ENCODE measurements around the gene NLGN1.

DNA sequence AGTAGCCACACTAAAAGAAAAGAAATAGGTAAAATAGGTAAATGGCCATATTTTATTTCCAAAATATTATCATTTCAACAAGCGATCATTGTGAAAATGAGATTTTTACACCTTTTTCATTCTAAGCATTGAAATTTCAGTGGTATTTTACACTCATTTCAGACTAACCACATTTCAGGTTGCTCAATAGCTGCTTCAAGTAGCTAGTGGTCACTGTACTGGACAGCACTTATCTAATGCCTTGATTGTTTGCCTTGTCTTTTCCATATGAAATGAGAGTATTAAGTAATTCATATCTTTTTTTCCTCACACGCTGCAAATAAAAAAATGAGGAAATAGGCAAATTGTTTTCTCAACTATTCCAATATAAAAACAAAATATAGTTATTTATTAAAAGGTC lies 332.8 kb downstream of the NLGN1 start:
- TF ChIP-seq, protein P1, sequence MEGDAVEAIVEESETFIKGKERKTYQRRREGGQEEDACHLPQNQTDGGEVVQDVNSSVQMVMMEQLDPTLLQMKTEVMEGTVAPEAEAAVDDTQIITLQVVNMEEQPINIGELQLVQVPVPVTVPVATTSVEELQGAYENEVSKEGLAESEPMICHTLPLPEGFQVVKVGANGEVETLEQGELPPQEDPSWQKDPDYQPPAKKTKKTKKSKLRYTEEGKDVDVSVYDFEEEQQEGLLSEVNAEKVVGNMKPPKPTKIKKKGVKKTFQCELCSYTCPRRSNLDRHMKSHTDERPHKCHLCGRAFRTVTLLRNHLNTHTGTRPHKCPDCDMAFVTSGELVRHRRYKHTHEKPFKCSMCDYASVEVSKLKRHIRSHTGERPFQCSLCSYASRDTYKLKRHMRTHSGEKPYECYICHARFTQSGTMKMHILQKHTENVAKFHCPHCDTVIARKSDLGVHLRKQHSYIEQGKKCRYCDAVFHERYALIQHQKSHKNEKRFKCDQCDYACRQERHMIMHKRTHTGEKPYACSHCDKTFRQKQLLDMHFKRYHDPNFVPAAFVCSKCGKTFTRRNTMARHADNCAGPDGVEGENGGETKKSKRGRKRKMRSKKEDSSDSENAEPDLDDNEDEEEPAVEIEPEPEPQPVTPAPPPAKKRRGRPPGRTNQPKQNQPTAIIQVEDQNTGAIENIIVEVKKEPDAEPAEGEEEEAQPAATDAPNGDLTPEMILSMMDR (IDR thresholded peaks at IDR 0.05), result no peak
- no peak for TF ChIP-seq POLR2A (IDR thresholded peaks at IDR 0.05)

Data from heart left ventricle (tissue), 13 donors.